Subcutaneous abdominal adipose tissue (tissue), 5 donors: ENCODE results near the gene NDUFAF5.

ENCODE experiments used
- H3K27ac ChIP-seq: one replicate; pipeline ENCODE4 v1.7.0; 2013; ENCODE audit warnings: low read depth, mild to moderate bottlenecking, inconsistent platforms, low read length, moderate library complexity
- H3K27me3 ChIP-seq, 5 donors: one replicate each; pipeline ENCODE4 v1.7.0; 2013; ENCODE audit warnings: low read length in 5 of 5, inconsistent platforms in 1 of 5; ENCODE audit not compliant: control insufficient read depth in 5 of 5, insufficient read depth in 4 of 5
- H3K36me3 ChIP-seq, 5 donors: one replicate each; pipeline ENCODE4 v1.7.0; 2013; ENCODE audit warnings: low read length in 5 of 5; ENCODE audit not compliant: control insufficient read depth in 5 of 5, insufficient read depth in 5 of 5
- H3K4me1 ChIP-seq, 5 donors: one replicate each; pipeline ENCODE4 v1.7.0; 2013; ENCODE audit warnings: low read length in 5 of 5, mild to moderate bottlenecking in 3 of 5, moderate library complexity in 1 of 5; ENCODE audit not compliant: control insufficient read depth in 5 of 5, insufficient read depth in 5 of 5
- H3K4me3 ChIP-seq, 5 donors: one replicate each; pipeline ENCODE4 v1.7.0; 2013; ENCODE audit warnings: low read length in 5 of 5, low read depth in 1 of 5
- H3K9ac ChIP-seq, 5 donors: one replicate each; pipeline ENCODE4 v1.7.0; 2013; ENCODE audit warnings: low read length in 5 of 5, mild to moderate bottlenecking in 4 of 5, moderate library complexity in 3 of 5
- H3K9me3 ChIP-seq, 5 donors: one replicate each; pipeline ENCODE4 v1.7.0; 2013; ENCODE audit warnings: low read length in 5 of 5; ENCODE audit not compliant: control insufficient read depth in 5 of 5
- donor health status: healthy.
- donor health status: healthy.
- donor health status: healthy.
- donor health status: healthy.
- donor health status: healthy.

NDUFAF5 gene

DNA sequence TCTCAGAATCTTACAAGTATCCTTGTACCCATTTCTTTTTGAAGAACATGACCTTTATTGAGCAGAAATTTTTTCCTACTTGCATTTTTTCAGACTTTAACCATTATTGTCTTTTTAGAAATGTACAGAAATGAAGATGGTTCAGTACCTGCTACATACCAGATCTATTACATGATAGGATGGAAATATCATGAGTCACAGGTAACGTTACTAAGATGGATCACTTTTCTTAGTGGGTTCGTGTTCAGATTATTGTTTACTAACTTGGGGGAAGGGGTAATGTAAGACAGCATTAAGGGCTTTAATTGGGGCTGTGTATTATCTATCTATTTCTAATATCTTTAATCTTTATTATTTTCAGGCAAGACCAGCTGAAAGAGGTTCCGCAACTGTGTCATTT, 31.9 kb downstream of the NDUFAF5 start:
- no peak overlapping the region for H3K27ac ChIP-seq
- H3K9ac ChIP-seq, result no peak overlapping the region
- H3K4me3 ChIP-seq, result no peak overlapping the region
- H3K36me3 ChIP-seq, result peaks cover 33 to 61% (median 55%) of the 10 kb centered on the region in 5 donors
- peaks cover 0 to 32% (median 8%) of the 10 kb centered on the region in 5 donors for H3K4me1 ChIP-seq
- H3K27me3 ChIP-seq, result no peaks in the 10 kb centered on the region
- peaks cover 0 to 6% (median 3%) of the 10 kb centered on the region in 5 donors for H3K9me3 ChIP-seq

DNA sequence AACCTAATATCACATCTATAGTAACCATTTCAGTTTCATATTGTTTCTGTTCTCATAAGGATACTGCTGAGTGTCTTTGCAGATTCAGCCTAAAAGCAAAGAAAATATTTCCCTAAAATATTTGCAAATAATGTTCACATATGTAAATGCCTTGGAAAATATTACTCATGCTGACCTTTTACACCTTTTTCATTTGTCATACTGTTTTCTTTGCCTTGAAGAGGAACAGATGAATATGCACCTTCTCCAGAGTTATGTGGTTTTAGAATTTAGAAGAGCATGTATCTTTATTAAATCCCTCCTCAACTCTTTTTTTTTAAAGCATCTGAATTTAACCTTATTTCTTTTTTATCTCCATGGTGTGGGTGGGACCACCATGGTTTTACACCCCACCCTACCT, 32.5 kb downstream of the NDUFAF5 start:
- no peaks in the 10 kb centered on the region for H3K27me3 ChIP-seq
- peaks cover 27 to 56% (median 51%) of the 10 kb centered on the region in 5 donors for H3K36me3 ChIP-seq

GRCh38 chr20:13819885-13820645, 35.2 kb downstream of the NDUFAF5 start:
- H3K36me3 ChIP-seq, result peaks cover 20 to 35% (median 29%) of the 10 kb centered on the region in 5 donors
- H3K27me3 ChIP-seq, result no peaks in the 10 kb centered on the region
- peaks cover 0 to 4% (median 0%) of the 10 kb centered on the region in 5 donors for H3K4me1 ChIP-seq
- no peak overlapping the region for H3K4me3 ChIP-seq
- H3K9me3 ChIP-seq, result peaks cover 0 to 6% (median 3%) of the 10 kb centered on the region in 5 donors
- no peak overlapping the region for H3K27ac ChIP-seq
- no peak overlapping the region for H3K9ac ChIP-seq

More for the DNA sequence above, 32.5 kb downstream of the NDUFAF5 start:
- no peak overlapping the region for H3K9ac ChIP-seq
- H3K4me1 ChIP-seq, result peaks cover 0 to 29% (median 8%) of the 10 kb centered on the region in 5 donors
- peak overlapping the region; percentile 20 for H3K27ac ChIP-seq
- H3K9me3 ChIP-seq, result peaks cover 0 to 6% (median 3%) of the 10 kb centered on the region in 5 donors
- no peak overlapping the region for H3K4me3 ChIP-seq

GRCh38 chr20:13821876-13822275, 37.0 kb downstream of the NDUFAF5 start:
- H3K9me3 ChIP-seq, result peaks cover 0 to 6% (median 3%) of the 10 kb centered on the region in 5 donors
- H3K9ac ChIP-seq, result no peak overlapping the region
- H3K36me3 ChIP-seq, result peaks cover 10 to 19% (median 15%) of the 10 kb centered on the region in 5 donors
- peaks cover 0 to 3% (median 0%) of the 10 kb centered on the region in 5 donors for H3K4me1 ChIP-seq
- no peaks in the 10 kb centered on the region for H3K27me3 ChIP-seq
- no peak overlapping the region for H3K27ac ChIP-seq
- no peak overlapping the region for H3K4me3 ChIP-seq

DNA sequence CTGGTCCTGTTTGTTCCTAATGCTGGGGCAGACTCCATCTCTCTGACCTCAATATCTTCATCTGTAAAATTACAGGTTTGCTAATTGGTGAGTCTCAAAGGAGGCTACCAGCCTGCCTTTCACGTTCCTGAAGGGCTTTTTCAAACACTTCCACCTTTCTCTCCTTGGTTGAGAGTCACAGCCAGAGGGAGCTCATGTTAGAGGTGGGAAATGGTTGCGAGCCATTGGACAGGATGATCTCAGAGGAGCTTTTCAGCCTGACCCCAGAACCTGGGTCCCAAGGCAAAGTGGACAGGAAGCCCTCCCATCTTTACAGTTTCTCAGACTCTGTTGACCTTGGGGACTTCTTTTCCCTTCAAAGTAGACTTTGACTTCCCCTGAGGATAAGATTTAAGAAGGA, 37.6 kb downstream of the NDUFAF5 start:
- Histone ChIP-seq H3K9ac (no peak overlapping the region), H3K9me3 (peaks cover 0 to 6% (median 3%) of the 10 kb centered on the region in 5 donors), H3K27ac (no peak overlapping the region), H3K27me3 (no peaks in the 10 kb centered on the region), H3K36me3 (peaks cover 6 to 13% (median 10%) of the 10 kb centered on the region in 5 donors), H3K4me3 (no peak overlapping the region), H3K4me1 (peaks cover 0 to 3% (median 0%) of the 10 kb centered on the region in 5 donors)

- Histone ChIP-seq H3K4me3 (no peak overlapping the region), H3K4me1 (peaks cover 0 to 3% (median 0%) of the 10 kb centered on the region in 5 donors), H3K9ac (no peak overlapping the region), H3K27ac (no peak overlapping the region), H3K36me3 (no peaks in the 10 kb centered on the region), H3K27me3 (no peaks in the 10 kb centered on the region), H3K9me3 (peaks cover 0 to 6% (median 3%) of the 10 kb centered on the region in 5 donors)
These were observed 39.6 kb downstream of the NDUFAF5 start for GRCh38 chr20:13824459-13824858.

DNA sequence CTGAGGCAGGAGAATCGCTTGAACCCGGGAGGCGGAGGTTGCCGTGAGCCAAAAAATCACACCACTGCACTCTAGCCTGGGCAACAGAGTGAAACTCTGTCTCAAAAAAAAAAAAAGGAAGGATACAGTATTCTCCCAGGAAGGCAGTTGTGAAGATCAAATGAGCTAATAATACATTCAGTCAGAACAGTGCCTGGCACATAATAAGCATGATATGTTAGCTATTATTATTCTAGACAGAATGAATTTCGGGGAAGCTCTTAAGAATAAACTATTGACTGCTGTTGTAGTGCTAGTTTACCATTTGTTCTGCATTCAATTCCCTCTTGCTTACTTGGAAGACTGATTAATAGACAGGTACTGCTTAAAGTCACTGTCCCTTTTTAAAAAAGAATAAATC, 40.6 kb downstream of the NDUFAF5 start:
- H3K9ac ChIP-seq, result no peak overlapping the region
- no peak overlapping the region for H3K4me3 ChIP-seq
- H3K4me1 ChIP-seq, result peaks cover 0 to 3% (median 0%) of the 10 kb centered on the region in 5 donors
- H3K27ac ChIP-seq, result no peak overlapping the region
- H3K27me3 ChIP-seq, result no peaks in the 10 kb centered on the region
- H3K36me3 ChIP-seq, result no peaks in the 10 kb centered on the region
- peaks cover 0 to 6% (median 3%) of the 10 kb centered on the region in 5 donors for H3K9me3 ChIP-seq

DNA sequence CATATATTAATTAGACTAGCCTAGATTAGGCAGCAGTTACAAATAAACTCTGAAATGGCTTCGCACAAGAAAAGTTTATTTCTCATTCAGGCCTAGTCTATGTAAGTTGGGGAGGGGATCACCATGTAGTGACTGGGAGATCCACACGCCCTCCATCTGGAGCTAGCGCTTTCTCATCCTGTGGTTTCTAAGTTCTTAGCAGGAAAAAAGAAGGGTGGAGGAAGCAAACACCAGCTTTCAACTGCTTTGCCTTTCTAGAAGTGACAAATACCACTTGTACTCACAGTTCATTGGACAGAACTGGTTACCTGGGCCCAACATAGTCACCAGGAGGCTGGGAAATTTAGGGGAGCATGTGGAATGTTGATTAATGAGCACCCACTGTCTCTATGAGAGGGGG, 46.6 kb downstream of the NDUFAF5 start:
- Histone ChIP-seq H3K27me3 (no peaks in the 10 kb centered on the region), H3K9me3 (peaks cover 0 to 3% (median 0%) of the 10 kb centered on the region in 5 donors), H3K9ac (no peak overlapping the region), H3K4me3 (no peak overlapping the region), H3K27ac (no peak overlapping the region), H3K4me1 (no peaks in the 10 kb centered on the region), H3K36me3 (no peaks in the 10 kb centered on the region)

- no peaks in the 10 kb centered on the region for H3K36me3 ChIP-seq
- no peaks in the 10 kb centered on the region for H3K9me3 ChIP-seq
- no peak overlapping the region for H3K4me3 ChIP-seq
- no peaks in the 10 kb centered on the region for H3K27me3 ChIP-seq
- H3K9ac ChIP-seq, result no peak overlapping the region
- no peak overlapping the region for H3K27ac ChIP-seq
- no peaks in the 10 kb centered on the region for H3K4me1 ChIP-seq
These were observed 53.8 kb downstream of the NDUFAF5 start for GRCh38 chr20:13838664-13839063.

- Histone ChIP-seq H3K27ac (no peak overlapping the region), H3K36me3 (no peaks in the 10 kb centered on the region), H3K4me1 (no peaks in the 10 kb centered on the region)
These were observed 54.7 kb downstream of the NDUFAF5 start for GRCh38 chr20:13839421-13840092.

More at GRCh38 chr20:13839421-13840092, 54.7 kb downstream of the NDUFAF5 start:
- Histone ChIP-seq H3K9ac (no peak overlapping the region), H3K9me3 (no peaks in the 10 kb centered on the region), H3K27me3 (no peaks in the 10 kb centered on the region), H3K4me3 (no peak overlapping the region)
